ENCODE results near the gene NENF. TPM values are rescaled to one million over a fixed set of nuclear protein-coding genes. Genes with fewer than 3 reads are reported as not detected.

NENF gene
- total and polyA plus RNA-seq, 10 of the 15 experiments (the other 5 are each of a cell fraction or from before 2014, with no cell fraction given) = 5.1 to 83.4 (median 42.7) TPM

GRCh38 chr1:212463565-212464285 is 31.0 kb downstream of the NENF start:
- H3K4me3 ChIP-seq = no peak overlapping the region
- SMC1A ChIA-PET (ENCODE audit: uncharacterized antibody, unreplicated experiment) = interaction anchor here (1.6 kb wide), 1 partner anchor 13 kb away, joined by 6 read pairs; no protein-coding TSS in a partner anchor
- 54% methylated on average over 7 of the region's 7 CpGs for WGBS (ENCODE audit: insufficient coverage, insufficient replicate concordance, low lambda C conversion rate, missing lambda C conversion rate)
- no peak overlapping the region for H3K9ac ChIP-seq (ENCODE audit: control insufficient read depth, insufficient read depth, low read length)
- no peaks in the 10 kb centered on the region; the same call in 2 of the 3 replicates for H3K9me3 ChIP-seq (replicated peaks; ENCODE audit: control insufficient read depth, insufficient read depth, low read length)
- in situ Hi-C loops (cut with MboI) (no loop called here), intact Hi-C loops (cut with micrococcal nuclease; ENCODE audit: unreplicated experiment) (no loop called here)
- H4K20me1 ChIP-seq (ENCODE audit: control insufficient read depth, insufficient read depth) = no peaks in the 10 kb centered on the region
- H2AFZ ChIP-seq (ENCODE audit: control insufficient read depth, low read depth, low read length) = no peak overlapping the region
- H3K36me3 ChIP-seq (ENCODE audit: control insufficient read depth in 2 of 2, insufficient read depth in 2 of 2, low read length in 1 of 2) = no peaks in the 10 kb centered on the region
- BruUV-seq (replicated peaks) = no TSS peak
- RAD21 ChIA-PET (ENCODE audit: unreplicated experiment) = interaction anchor here (1.0 to 1.4 kb wide), 3 partner anchors 13 to 393 kb away, joined by 4 to 5 read pairs (median 4); no protein-coding TSS in a partner anchor
- H3K27ac ChIP-seq (ENCODE audit: control insufficient read depth, insufficient read depth) = no peak overlapping the region
- H3K4me2 ChIP-seq (ENCODE audit: control insufficient read depth, insufficient read depth) = no peak overlapping the region
- DNase-seq (ENCODE audit: low read depth, low spot score) (no peak), ATAC-seq (no peak), FAIRE-seq (no peak)
- H3K4me1 ChIP-seq (ENCODE audit: control insufficient read depth, insufficient read depth, low read length) = no peaks in the 10 kb centered on the region
- CTCF ChIA-PET = interaction anchor here (0.9 to 3.4 kb wide), 5 partner anchors 8 to 393 kb away, joined by 3 to 23 read pairs (median 4); no protein-coding TSS in a partner anchor
- no peaks in the 10 kb centered on the region for H3K79me2 ChIP-seq (ENCODE audit: control insufficient read depth, insufficient read depth, low read length)
- no peaks in the 10 kb centered on the region for H3K27me3 ChIP-seq (replicated peaks in 1 of 2; ENCODE audit: control insufficient read depth in 2 of 2, insufficient read depth in 2 of 2, low read length in 1 of 2)
- POLR2A ChIA-PET = interaction anchor here (1.1 kb wide), 1 partner anchor 145 kb away, joined by 3 read pairs; the partner anchor contains the start of gene ATF3
- TF ChIP-seq TCF3 (IDR thresholded peaks at IDR 0.05; ENCODE audit: borderline replicate concordance, insufficient read depth, low read depth, low read length) (no peak), CREM (IDR thresholded peaks at IDR 0.05; ENCODE audit: low read depth) (no peak), CREB1 (IDR thresholded peaks at IDR 0.05; ENCODE audit: low read depth) (no peak), MTA3 (IDR thresholded peaks at IDR 0.05; ENCODE audit: borderline replicate concordance, low read length) (no peak), PRDM15 (CRISPR knock-in tag; IDR thresholded peaks at IDR 0.05) (no peak), CUX1 (IDR thresholded peaks at IDR 0.05; ENCODE audit: insufficient replicate concordance, low read depth, low read length) (no peak), ETV6 (conservative IDR thresholded peaks at IDR 0.05 in 1 of 2, IDR thresholded peaks at IDR 0.05 in 1 of 2; ENCODE audit: borderline replicate concordance in 1 of 2, low read depth in 1 of 2) (no peak), NFXL1 (IDR thresholded peaks at IDR 0.05; ENCODE audit: borderline replicate concordance) (no peak), STAT1 (conservative IDR thresholded peaks at IDR 0.05) (no peak), NR2C2 (IDR thresholded peaks at IDR 0.05; ENCODE audit: borderline replicate concordance, control insufficient read depth, insufficient read length, low read depth) (no peak), ESRRA (IDR thresholded peaks at IDR 0.05; ENCODE audit: low read length) (no peak), IRF3 (IDR thresholded peaks at IDR 0.05) (no peak)

Data from GM12878 (cell line).